GM12873 (cell line): ENCODE results near the gene ACOT7.

Experiments used
- TF ChIP-seq, protein P1 (sequence below): IDR thresholded peaks from 2 replicates; pipeline ENCODE4 v1.5.1; 2012; ENCODE audit warnings: low read depth, mild to moderate bottlenecking, moderate library complexity, low read length, control low read depth; ENCODE audit not compliant: insufficient read depth; ENCODE audit errors: missing control alignments

The ACOT7 gene

DNA sequence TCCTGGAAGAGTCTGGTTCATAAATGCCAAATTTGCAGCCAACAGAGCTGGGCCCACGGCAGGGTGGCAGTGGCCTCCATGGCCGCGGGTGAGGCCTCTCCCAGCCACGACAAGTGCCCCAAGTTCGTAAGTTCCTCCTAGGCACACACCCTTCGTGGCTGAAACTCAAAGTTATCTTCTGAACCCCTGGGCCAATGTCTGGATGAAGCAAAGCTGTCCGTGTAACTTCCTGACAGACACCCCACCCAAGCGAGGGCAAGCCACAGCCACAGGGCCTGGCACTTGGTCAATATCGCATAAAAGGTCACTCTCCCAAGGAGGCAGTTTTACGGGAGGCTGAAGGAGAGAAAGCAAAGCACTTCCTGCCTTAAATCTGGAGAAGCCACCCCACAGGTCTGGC lies 104.9 kb downstream of the ACOT7 start:
- TF ChIP-seq, protein P1, sequence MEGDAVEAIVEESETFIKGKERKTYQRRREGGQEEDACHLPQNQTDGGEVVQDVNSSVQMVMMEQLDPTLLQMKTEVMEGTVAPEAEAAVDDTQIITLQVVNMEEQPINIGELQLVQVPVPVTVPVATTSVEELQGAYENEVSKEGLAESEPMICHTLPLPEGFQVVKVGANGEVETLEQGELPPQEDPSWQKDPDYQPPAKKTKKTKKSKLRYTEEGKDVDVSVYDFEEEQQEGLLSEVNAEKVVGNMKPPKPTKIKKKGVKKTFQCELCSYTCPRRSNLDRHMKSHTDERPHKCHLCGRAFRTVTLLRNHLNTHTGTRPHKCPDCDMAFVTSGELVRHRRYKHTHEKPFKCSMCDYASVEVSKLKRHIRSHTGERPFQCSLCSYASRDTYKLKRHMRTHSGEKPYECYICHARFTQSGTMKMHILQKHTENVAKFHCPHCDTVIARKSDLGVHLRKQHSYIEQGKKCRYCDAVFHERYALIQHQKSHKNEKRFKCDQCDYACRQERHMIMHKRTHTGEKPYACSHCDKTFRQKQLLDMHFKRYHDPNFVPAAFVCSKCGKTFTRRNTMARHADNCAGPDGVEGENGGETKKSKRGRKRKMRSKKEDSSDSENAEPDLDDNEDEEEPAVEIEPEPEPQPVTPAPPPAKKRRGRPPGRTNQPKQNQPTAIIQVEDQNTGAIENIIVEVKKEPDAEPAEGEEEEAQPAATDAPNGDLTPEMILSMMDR = no peak

DNA sequence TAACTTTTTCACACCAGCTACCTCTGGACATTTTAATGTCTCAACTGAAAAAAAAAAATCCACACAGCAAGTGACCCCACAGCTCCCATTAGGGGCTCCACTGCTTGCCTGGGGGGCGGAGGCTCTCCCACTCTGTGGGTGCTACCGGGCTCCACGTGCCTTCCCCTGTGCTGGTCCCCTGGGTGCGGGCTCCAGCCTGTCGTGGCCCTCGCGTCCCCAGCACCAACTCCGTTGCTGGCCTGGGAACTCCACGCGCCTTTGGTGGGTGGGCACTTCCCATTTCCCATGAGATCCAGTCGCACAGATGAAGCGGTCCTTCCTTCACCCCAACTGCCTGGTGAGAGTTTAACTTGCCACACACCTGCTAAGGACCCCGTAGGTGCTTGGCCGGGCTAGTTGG lies 105.5 kb downstream of the ACOT7 start:
- TF ChIP-seq, protein P1 = no peak

DNA sequence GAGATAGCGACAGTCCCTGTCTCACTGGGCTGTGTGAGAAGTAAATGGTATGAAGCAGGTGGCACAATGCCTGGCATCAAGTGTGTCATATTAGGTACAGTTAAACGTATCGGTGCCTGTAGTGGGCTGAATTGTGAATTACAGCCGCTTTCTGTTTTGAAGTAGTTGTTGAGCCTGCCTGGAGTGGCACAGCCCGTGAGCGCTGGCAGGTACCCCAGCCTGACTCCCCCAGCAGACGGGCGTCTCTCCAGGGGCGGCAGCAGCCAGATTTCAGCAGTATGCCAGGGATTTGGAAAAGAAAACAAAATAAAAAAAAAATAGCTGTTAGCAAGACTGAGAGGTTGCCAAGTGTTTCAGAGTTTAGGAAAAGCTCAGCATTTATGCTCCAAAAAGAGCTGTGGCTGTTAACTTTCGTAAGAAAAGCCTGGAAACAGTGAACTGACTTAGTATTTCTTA lies 106.1 kb downstream of the ACOT7 start:
- TF ChIP-seq, protein P1 = no peak

DNA sequence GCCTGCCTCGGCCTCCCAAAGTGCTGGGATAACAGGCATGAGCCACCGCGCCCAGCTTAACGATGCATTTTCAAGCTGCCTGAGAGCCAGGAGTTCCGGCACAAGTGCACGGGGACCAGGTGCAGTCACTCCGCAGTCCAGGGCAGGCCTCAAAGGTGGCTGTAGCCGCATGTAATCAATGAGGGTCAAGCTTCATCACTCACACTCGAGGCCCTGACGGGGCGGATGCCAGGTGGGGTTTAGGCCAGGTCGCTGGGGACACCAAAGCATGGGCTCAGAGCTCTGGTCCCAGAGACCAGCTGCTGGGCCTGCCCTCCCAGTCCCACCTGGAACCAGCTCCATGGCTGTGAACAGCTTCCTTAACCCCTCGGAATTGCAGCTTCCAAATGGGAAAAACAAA lies 106.5 kb downstream of the ACOT7 start:
- TF ChIP-seq, protein P1 = no peak

DNA sequence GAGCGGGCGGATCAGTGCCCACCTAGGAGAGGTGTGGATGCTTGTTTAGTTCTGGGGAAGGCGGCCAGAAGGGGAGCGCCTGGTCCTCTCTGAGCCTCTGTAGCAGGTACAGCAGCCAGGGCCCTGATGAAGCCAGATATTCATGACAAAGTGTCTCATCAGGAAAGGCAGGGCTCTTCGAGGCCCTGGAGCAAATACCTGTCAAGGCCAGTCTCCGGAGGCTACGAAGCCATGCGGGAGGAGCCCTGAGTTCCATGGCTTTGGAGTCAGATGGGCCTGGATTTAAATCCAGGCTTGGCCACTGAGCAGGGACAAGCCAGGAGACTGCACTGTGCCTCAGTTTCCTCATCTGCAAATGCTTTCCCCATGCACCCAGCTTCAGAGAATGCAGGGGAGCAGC lies 107.3 kb downstream of the ACOT7 start:
- TF ChIP-seq, protein P1 = no peak

DNA sequence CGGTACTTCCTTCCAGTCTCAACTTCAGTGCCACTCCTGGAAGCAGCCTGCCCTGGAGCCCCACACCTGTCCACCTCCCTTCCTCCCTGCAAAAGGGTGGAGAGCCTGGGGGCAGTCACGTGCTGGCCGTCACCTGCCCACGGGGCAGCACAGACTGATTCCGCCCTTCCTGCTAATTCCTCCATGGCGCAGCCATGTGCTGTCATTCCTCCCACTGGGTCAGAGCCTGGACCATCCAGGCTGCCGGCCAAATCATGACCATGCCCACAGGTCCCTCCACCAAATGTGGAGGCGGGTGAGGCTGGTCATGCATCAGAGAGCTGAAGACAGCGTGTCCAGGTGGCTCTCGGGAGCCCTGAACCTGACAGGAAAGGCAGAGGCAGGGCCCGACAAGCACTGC lies 108.2 kb downstream of the ACOT7 start:
- TF ChIP-seq, protein P1 = no peak

DNA sequence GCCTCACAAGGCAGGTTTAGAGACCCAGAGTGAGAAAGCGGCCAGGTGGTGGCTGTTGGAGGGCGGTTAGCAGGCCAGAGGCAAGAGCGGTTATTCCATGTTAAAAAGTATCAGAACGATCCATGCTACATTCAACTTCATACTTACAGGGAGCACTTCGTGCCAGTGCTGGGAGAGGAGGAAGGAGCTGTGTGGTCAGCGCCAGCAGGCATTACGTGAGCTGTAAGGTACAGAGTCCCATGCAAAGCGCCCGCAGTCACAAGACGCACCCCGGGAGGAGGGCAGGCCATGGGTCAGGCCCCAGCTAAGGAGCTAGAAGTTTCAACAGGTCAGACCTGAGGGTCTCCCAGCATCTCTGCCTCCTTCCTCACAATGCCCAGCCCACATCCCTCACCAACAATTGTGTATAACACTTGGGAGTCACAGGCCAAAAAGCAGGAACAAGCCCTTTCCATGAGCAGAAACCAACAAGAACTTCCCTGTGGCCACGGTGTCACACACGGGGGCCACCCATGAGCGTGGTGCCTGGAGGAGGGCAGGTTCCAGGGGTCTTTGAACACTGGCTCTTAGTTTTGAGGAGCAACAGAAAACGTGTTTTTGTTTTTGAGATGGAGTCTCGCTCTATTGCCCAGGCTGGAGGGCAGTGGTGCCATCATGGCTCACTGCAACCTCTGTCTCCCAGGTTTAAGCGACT lies 110.8 kb downstream of the ACOT7 start:
- TF ChIP-seq, protein P1 = no peak
